ENCODE results near the gene KLHL24.

DNA sequence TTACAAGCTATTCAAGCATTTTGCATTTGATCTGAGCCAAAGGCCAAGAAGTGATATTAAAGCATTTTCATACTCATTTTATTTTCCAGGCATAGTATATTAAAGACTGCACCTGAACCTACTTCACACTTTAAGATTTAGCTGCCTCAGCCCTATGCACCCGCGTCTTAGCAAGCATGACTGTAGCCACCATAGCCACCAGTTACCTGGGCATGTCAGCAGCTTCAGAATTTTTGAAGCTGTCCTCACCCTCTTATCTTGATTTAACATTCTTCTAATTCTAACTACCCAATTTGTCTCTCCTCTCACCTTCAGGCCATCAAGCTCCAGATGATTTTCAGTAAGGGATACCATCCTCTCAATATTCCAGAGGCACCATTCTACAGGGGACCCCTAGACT, 40.8 kb upstream of the KLHL24 start:
- no peak for TF ChIP-seq EZH2 (IDR thresholded peaks at IDR 0.05; ENCODE audit: low read length)
- TF ChIP-seq CTCF (optimal IDR thresholded peaks at IDR 0.05 in 1 of 3, IDR thresholded peaks at IDR 0.05 in 1 of 3, conservative IDR thresholded peaks at IDR 0.05 in 1 of 3; ENCODE audit: extremely low read depth in 1 of 3, insufficient read depth in 2 of 3, low read length in 3 of 3) = no peak
